HepG2 (cell line): ENCODE data around the gene SCYGR5. TPM values are rescaled to one million over a fixed set of nuclear protein-coding genes. Genes with fewer than 3 reads are reported as not detected.

Experiments
- ATAC-seq: fragments of 200-7000 bp; cut with Tn5 transposase; 3 replicates; pipeline ENCODE4 v1.9.1; 2020; ENCODE audit warnings: mild to moderate bottlenecking, moderate library complexity
- BruUV-seq: library from RNA; stranded (reverse); fragments of 400-500 nt; replicated peaks from 2 replicates; lab custom pipeline; 2021; lab: Mats Ljungman, UMichigan
- CTCF ChIA-PET: fragments of 300-600 bp; formaldehyde crosslinking; extraction: SDS; loops from one replicate; lab custom pipeline; 2021; ENCODE audit warnings: low total read pairs, inconsistent platforms, low intra/inter-chr PET ratio; lab: Yijun Ruan, JAX
- POLR2A ChIA-PET: fragments of 350-600 bp; sonication (Branson Sonifier 250); formaldehyde crosslinking; loops from one replicate; lab custom pipeline; 2020; ENCODE audit warnings: antibody characterized with exemption, inconsistent platforms; lab: Yijun Ruan, JAX
- DNase-seq: peaks from one replicate; pipeline ENCODE4 v3.0.0-alpha.2; 2015; ENCODE audit warnings: low spot score
- FAIRE-seq: peaks from 3 replicates; lab custom pipeline; 2011; peaks lifted over from hg19 to GRCh38; lab: Jason Lieb, UNC
- H2AFZ ChIP-seq: one replicate; pipeline ENCODE4 v1.6.1; 2011; ENCODE audit warnings: low read length, inconsistent platforms
- H3K27ac ChIP-seq: fragments of 300-600 bp; 3 replicates; pipeline ENCODE4 v1.8.0; 2011; ENCODE audit warnings: mixed run types, mild to moderate bottlenecking, mixed read lengths, low read length, inconsistent platforms; ENCODE audit not compliant: insufficient read depth; ENCODE audit errors: extremely low read length
- H3K27me3 ChIP-seq, 2 experiments: fragments of 200-600 bp in 1 of 2; 2 replicates in 1 of 2; 3 replicates in 1 of 2; pipeline versions ENCODE4 v1.6.0 to v1.8.0; 2011; ENCODE audit warnings: low read length in 2 of 2, mild to moderate bottlenecking in 2 of 2, moderate library complexity in 2 of 2, inconsistent platforms in 1 of 2; ENCODE audit not compliant: insufficient read depth in 2 of 2, control insufficient read depth in 1 of 2
- H3K36me3 ChIP-seq, 2 experiments: fragments of 200-600 bp in 1 of 2; replicated peaks in 1 of 2; 2 replicates in 1 of 2; 3 replicates in 1 of 2; pipeline versions ENCODE4 v1.5.1 to v1.8.0; 2011; ENCODE audit warnings: low read length in 2 of 2, inconsistent platforms in 1 of 2; ENCODE audit not compliant: insufficient read depth in 2 of 2, control insufficient read depth in 1 of 2
- H3K4me1 ChIP-seq: 2 replicates; pipeline ENCODE4 v1.5.1; 2012; ENCODE audit warnings: low read length, inconsistent platforms; ENCODE audit not compliant: insufficient read depth
- H3K4me2 ChIP-seq: 2 replicates; pipeline ENCODE4 v1.6.0; 2011; ENCODE audit warnings: low read depth, low read length, inconsistent platforms
- H3K4me3 ChIP-seq, 3 experiments: fragments of 200-600 bp in 1 of 3; sonication (generic), shearing (Covaris generic) in 1 of 3; replicated peaks in 1 of 3; 2 replicates each; pipeline ENCODE4 v1.5.1; 2011 to 2016; ENCODE audit warnings: low read length in 3 of 3, inconsistent platforms in 2 of 3, low read depth in 2 of 3, mild to moderate bottlenecking in 2 of 3, control low read depth in 1 of 3, mixed read lengths in 1 of 3; ENCODE audit not compliant: insufficient read depth in 1 of 3
- H3K79me2 ChIP-seq: one replicate; pipeline ENCODE4 v1.6.1; 2011; ENCODE audit warnings: low read length, inconsistent platforms; ENCODE audit not compliant: insufficient read depth
- H3K9ac ChIP-seq: 2 replicates; pipeline ENCODE4 v1.6.0; 2011; ENCODE audit warnings: mild to moderate bottlenecking, low read depth, low read length, inconsistent platforms; ENCODE audit not compliant: insufficient read depth
- H3K9me3 ChIP-seq: 2 replicates; pipeline ENCODE4 v1.5.1; 2012; ENCODE audit warnings: mild to moderate bottlenecking, low read length
- H4K20me1 ChIP-seq: 2 replicates; pipeline ENCODE4 v1.6.0; 2011; ENCODE audit warnings: inconsistent platforms, mild to moderate bottlenecking, low read length, moderate library complexity; ENCODE audit not compliant: insufficient read depth
- ARID3A ChIP-seq: IDR thresholded peaks from 2 replicates; pipeline ENCODE4 v1.6.1; 2012; ENCODE audit warnings: low read depth, low read length, improper control_type of control experiment
- EED ChIP-seq: sonication (generic); formaldehyde crosslinking; IDR thresholded peaks from 2 replicates; pipeline ENCODE4 v1.5.0; 2020; ENCODE audit warnings: mild to moderate bottlenecking, missing genetic modification reagents
- ETV6 ChIP-seq: sonication (generic); formaldehyde crosslinking; conservative IDR thresholded peaks from 2 replicates; pipeline ENCODE4 v1.4.0; 2020; ENCODE audit warnings: missing genetic modification reagents
- GPN1 ChIP-seq: sonication (generic); formaldehyde crosslinking; IDR thresholded peaks from 2 replicates; pipeline ENCODE4 v1.5.1; 2020; ENCODE audit warnings: missing genetic modification reagents, borderline replicate concordance
- GRHL1 ChIP-seq: sonication (generic); formaldehyde crosslinking; conservative IDR thresholded peaks from 2 replicates; pipeline ENCODE4 v1.8.0; 2022; ENCODE audit warnings: missing genetic modification reagents
- NFYC ChIP-seq: IDR thresholded peaks from 2 replicates; pipeline ENCODE4 v1.6.1; 2016; ENCODE audit warnings: missing genetic modification reagents, missing compliant biosample characterization
- SSRP1 ChIP-seq: IDR thresholded peaks from 2 replicates; pipeline ENCODE4 v1.6.1; 2016; ENCODE audit warnings: control low read depth
- THRA ChIP-seq: sonication (generic); formaldehyde crosslinking; IDR thresholded peaks from 2 replicates; pipeline ENCODE4 v1.4.0; 2020; ENCODE audit warnings: missing genetic modification reagents, borderline replicate concordance
- ZNF124 ChIP-seq: sonication (generic); formaldehyde crosslinking; IDR thresholded peaks from 2 replicates; pipeline ENCODE4 v1.4.0; 2020; ENCODE audit warnings: missing genetic modification reagents
- ZNF333 ChIP-seq: sonication (generic); formaldehyde crosslinking; IDR thresholded peaks from 2 replicates; pipeline ENCODE4 v1.4.0; 2020; ENCODE audit warnings: mild to moderate bottlenecking, missing genetic modification reagents, borderline replicate concordance
- ZNF431 ChIP-seq: sonication (generic); formaldehyde crosslinking; IDR thresholded peaks from 2 replicates; pipeline ENCODE4 v1.9.0; 2022; ENCODE audit warnings: missing genetic modification reagents, low read depth, mild to moderate bottlenecking, borderline replicate concordance
- ZNF550 ChIP-seq: sonication (generic); formaldehyde crosslinking; IDR thresholded peaks from 2 replicates; pipeline ENCODE4 v1.4.0; 2020; ENCODE audit warnings: mild to moderate bottlenecking, missing genetic modification reagents, borderline replicate concordance
- ZNF691 ChIP-seq: sonication (generic); formaldehyde crosslinking; IDR thresholded peaks from 2 replicates; pipeline ENCODE4 v1.4.0; 2020; ENCODE audit warnings: missing genetic modification reagents, low read depth, mild to moderate bottlenecking, borderline replicate concordance
- ZNF788 ChIP-seq: sonication (generic); formaldehyde crosslinking; IDR thresholded peaks from 2 replicates; pipeline ENCODE4 v1.5.0; 2020; ENCODE audit warnings: mild to moderate bottlenecking, missing genetic modification reagents, borderline replicate concordance
- WGBS: methylation state at CpG from one replicate; pipeline ENCODE4 v1.1.6; 2017; ENCODE audit warnings: low lambda C conversion rate; 5-methylcytosine and 5-hydroxymethylcytosine counted together
- in situ Hi-C: cut with HindIII; loops from 2 replicates; pipeline ENCODE4 v1.10.0; 2017; ENCODE audit warnings: low pct_unique_long_range_greater_than_20kb; ENCODE audit not compliant: extremely low pct_ligation_motif_present
- intact Hi-C: fragments of 100-400 bp; cut with micrococcal nuclease; formaldehyde crosslinking; loops from one replicate; pipeline ENCODE4 v1.10.0; 2022; ENCODE audit not compliant: unreplicated experiment
- polyA plus RNA-seq, 8 experiments: library from polyadenylated mRNA; depleted of rRNA in 3 of 8; stranded (reverse) in 7 of 8; unstranded in 1 of 8; fragments of >200 nt; fragmentation: Illumina TruSeq in 4 of 8; extraction: Trizol in 4 of 8; gene quantifications; 2 replicates each; pipeline versions ENCODE4 v1.2.1 to v1.2.3, GENCODE V29; 2011 to 2016; ENCODE audit warnings: low read depth in 4 of 8, missing spikeins in 1 of 8, mixed read lengths in 1 of 8; ENCODE audit not compliant: insufficient read depth in 1 of 8
- total RNA-seq, 5 experiments: library from RNA; depleted of rRNA; stranded (reverse); fragments of >200 nt; fragmentation: Illumina TruSeq; extraction: Trizol; gene quantifications; 2 replicates each; pipeline ENCODE4 v1.2.3, GENCODE V29; 2016; ENCODE audit warnings: low read depth in 1 of 5

SCYGR5 gene
- total and polyA plus RNA-seq, 2 of the 13 experiments (the other 11 are each of a cell fraction or from before 2014, with no cell fraction given), result not detected

GRCh38 chr2:227665189-227665940 is 1.2 kb upstream of the SCYGR5 start:
- Histone ChIP-seq H2AFZ (no peak overlapping the region), H3K9me3 (no peaks in the 10 kb centered on the region), H3K4me2 (no peak overlapping the region), H3K27ac (no peak overlapping the region), H3K9ac (no peak overlapping the region), H4K20me1 (no peaks in the 10 kb centered on the region), H3K36me3 (no peaks in the 10 kb centered on the region), H3K79me2 (no peaks in the 10 kb centered on the region), H3K4me3 (no peak overlapping the region), H3K4me1 (peaks cover 19% of the 10 kb centered on the region)
- BruUV-seq, result no TSS peak
- FAIRE-seq (no peak), DNase-seq (no peak), ATAC-seq (no peak)
- WGBS, result 30% methylated on average over 6 of the region's 6 CpGs
- CTCF ChIA-PET, result no interaction called here
- intact Hi-C loops (no loop called here), in situ Hi-C loops (no loop called here)
- POLR2A ChIA-PET, result no interaction called here
- TF ChIP-seq GRHL1 (CRISPR knock-in tag), result no peak
- no peak for TF ChIP-seq ZNF788 (CRISPR knock-in tag)
- no peak for TF ChIP-seq ARID3A
- TF ChIP-seq SSRP1 (CRISPR knock-in tag), result no peak
- no peak for TF ChIP-seq THRA (CRISPR knock-in tag)
- TF ChIP-seq ZNF431 (CRISPR knock-in tag), result no peak
- TF ChIP-seq NFYC, result no peak
- no peak for TF ChIP-seq ZNF550 (CRISPR knock-in tag)
- TF ChIP-seq ZNF333 (CRISPR knock-in tag), result no peak
- TF ChIP-seq EED (CRISPR knock-in tag), result no peak
- no peak for TF ChIP-seq GPN1 (CRISPR knock-in tag)
- TF ChIP-seq ZNF691 (CRISPR knock-in tag), result no peak
- no peak for TF ChIP-seq ZNF124 (CRISPR knock-in tag)
- no peak for TF ChIP-seq ETV6
- TF ChIP-seq, all 625 proteins: peak for 0
- no peaks in the 10 kb centered on the region for H3K27me3 ChIP-seq
